Activated T-cell treated with anti-CD3 and anti-CD28 coated beads, Interleukin-2, amount 50 U/mL, for 24 hours (primary cell): ENCODE measurements around the gene PRKCZ.

Source experiments
- DNase-seq: peaks from one replicate; pipeline ENCODE4 v3.0.0-alpha.2; 2020
- H3K27ac Mint-ChIP-seq: 2 replicates; pipeline ENCODE4 v1.8.0; 2020; ENCODE audit warnings: mild to moderate bottlenecking, mixed read lengths
- H3K27me3 Mint-ChIP-seq: 2 replicates; pipeline ENCODE4 v1.8.0; 2020; ENCODE audit warnings: mixed read lengths
- H3K36me3 Mint-ChIP-seq: 2 replicates; pipeline ENCODE4 v1.8.0; 2020; ENCODE audit warnings: low read depth, mixed read lengths
- H3K4me1 Mint-ChIP-seq: 2 replicates; pipeline ENCODE4 v1.8.0; 2020; ENCODE audit warnings: low read depth, mixed read lengths
- H3K4me3 Mint-ChIP-seq: 2 replicates; pipeline ENCODE4 v1.8.0; 2020; ENCODE audit warnings: mild to moderate bottlenecking, moderate library complexity, mixed read lengths
- H3K9me3 Mint-ChIP-seq: 2 replicates; pipeline ENCODE4 v1.8.0; 2020; ENCODE audit warnings: mixed read lengths

The PRKCZ gene

DNA sequence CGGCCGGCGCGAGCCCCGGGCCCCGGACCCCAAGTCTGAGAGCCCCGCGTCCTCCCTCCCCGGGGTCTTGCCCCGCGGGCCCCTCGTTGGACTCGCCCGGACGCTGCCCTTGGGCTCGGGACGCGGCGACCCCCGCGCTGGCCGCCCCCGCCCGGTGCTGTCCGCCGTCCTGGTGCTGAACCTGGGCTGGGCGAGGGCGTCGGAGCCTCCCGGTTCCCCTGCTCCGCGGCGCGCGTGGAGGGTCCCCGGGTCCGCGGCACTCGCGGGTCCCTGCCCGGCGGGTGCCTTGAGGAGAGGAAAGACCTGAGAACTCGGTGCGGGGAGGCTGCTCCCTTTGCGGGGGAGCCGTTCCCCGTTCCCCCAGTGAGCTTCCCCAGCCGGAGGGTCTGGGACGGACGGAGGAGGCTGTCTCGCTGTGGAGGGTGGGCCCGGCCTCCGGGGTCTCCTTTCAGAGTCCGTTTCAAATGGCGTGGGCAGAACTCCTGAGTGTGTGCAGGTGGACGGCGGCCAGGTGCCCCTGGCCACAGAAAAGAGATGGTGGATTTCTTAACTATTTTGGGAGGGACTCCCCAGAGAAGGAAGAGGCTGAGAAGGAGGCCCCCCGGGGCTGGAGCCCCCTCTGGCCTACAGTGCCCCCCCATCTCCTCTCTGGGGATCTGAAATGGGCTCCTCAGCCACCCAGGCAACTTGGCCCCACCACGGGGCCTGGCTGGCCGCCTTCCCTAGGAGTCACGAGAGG, 30.5 kb upstream of the PRKCZ start:
- Mint-ChIP-seq H3K27me3 (peaks cover 83% of the 10 kb centered on the region), H3K4me3 (no peak overlapping the region), H3K27ac (no peak overlapping the region)

DNA sequence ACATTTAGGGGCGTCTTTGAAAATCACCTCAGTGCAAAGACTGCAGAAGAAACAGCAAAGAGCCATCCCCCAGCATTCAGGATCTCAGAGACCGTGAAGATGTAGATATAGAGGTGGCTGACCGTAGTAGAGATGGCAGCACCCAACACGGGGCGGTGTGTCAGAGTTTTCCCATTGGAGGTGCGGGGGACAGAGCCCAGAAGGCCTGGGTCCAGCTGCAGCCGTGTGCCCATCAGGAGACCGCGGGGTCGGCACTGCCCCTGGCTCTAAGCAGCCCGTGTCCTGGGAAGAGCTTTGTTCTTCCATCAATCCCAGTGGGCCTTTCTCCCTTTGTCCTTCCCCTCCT, 29.9 kb upstream of the PRKCZ start:
- Mint-ChIP-seq H3K4me3 (no peak overlapping the region), H3K36me3 (no peaks in the 10 kb centered on the region), H3K4me1 (peaks cover 3% of the 10 kb centered on the region), H3K9me3 (no peaks in the 10 kb centered on the region), H3K27me3 (peaks cover 78% of the 10 kb centered on the region), H3K27ac (no peak overlapping the region)
- no peak for DNase-seq

More for the DNA sequence above, 30.5 kb upstream of the PRKCZ start:
- no peaks in the 10 kb centered on the region for H3K9me3 Mint-ChIP-seq
- no peaks in the 10 kb centered on the region for H3K36me3 Mint-ChIP-seq
- peaks cover 3% of the 10 kb centered on the region for H3K4me1 Mint-ChIP-seq
- no peak for DNase-seq

DNA sequence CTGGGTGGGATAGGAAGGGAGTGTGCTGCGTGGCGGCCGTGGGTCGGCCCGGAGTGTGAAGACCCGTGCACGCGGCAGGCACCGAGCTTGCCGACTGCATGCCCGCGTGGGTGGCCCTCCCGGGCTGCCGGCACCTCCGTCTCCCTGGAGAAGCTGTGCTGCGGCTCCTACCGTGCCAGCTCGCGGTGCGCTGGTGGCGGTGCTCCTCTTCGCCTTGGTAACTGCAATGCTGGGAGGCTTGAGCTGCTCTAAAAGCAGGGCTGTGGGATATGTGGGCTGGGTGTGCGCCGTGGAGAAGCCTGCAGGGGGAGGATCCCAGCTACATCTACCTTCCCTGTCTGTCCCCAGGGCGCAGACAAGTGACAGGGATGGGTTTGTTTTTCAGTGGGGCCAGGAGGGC, 28.7 kb upstream of the PRKCZ start:
- Mint-ChIP-seq H3K36me3 (no peaks in the 10 kb centered on the region), H3K27ac (no peak overlapping the region), H3K27me3 (peaks cover 67% of the 10 kb centered on the region), H3K9me3 (no peaks in the 10 kb centered on the region), H3K4me1 (peaks cover 5% of the 10 kb centered on the region), H3K4me3 (no peak overlapping the region)
- DNase-seq, result no peak

DNA sequence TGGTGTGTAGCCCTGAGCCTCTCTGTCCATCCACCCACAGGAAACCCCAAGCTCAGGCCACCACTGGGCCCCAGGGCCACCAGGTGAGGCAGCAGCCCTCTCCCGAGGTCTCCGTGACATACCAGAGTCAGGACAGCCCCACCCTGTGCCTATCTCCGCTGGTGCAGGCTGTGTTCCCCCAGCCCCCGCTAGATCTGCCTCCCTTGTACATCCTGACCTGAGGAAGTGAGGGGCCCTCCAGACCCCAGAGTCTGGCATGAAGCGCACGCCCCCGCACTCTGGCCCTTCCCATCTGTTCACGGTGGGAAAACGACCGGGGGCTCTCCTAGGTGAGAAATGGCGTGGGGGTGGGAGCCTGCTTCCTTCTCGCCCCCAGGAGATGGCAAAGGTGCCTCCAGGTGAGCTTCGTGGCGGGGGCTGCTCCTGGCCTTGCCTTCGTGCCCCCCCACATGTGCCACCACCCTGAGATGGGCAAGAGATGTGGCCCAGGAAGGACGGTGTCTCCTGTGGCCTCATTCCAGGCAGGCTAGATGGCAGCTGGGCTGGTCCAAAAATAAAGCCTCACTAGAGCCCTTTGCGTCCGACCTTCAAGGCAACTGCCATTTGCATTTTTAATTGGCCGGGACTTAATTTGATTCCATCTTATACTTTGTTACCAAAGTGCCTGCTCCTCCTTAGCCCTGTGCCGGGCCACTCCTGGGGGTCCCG, 28.0 kb upstream of the PRKCZ start:
- H3K27ac Mint-ChIP-seq, result no peak overlapping the region
- H3K27me3 Mint-ChIP-seq, result peaks cover 60% of the 10 kb centered on the region
- no peaks in the 10 kb centered on the region for H3K36me3 Mint-ChIP-seq
- no peak for DNase-seq
- H3K9me3 Mint-ChIP-seq, result no peaks in the 10 kb centered on the region
- H3K4me1 Mint-ChIP-seq, result peaks cover 5% of the 10 kb centered on the region
- H3K4me3 Mint-ChIP-seq, result no peak overlapping the region

DNA sequence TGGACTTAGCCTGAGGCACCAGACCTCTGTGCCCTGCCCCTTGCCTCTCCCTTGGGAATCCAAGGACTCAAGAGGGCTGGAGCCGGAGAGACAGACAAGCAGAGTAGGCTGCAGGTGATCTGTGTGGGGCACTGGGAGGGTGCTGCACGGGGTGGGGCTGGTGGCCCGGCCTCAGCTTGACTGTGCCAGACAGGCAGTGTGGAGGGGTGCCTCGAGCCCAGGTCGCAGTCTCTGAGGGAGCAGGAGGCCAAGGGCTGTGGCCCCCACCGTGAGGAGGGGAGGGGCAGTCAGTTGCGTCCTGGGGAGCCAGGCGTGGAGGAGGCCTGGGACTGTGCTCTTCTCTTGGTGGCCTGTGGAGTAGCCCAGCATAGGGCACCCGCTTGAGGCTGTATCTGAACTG, 27.0 kb upstream of the PRKCZ start:
- Mint-ChIP-seq H3K27me3 (peaks cover 51% of the 10 kb centered on the region), H3K9me3 (no peaks in the 10 kb centered on the region), H3K27ac (no peak overlapping the region), H3K4me3 (no peak overlapping the region), H3K36me3 (no peaks in the 10 kb centered on the region), H3K4me1 (peaks cover 5% of the 10 kb centered on the region)
- no peak for DNase-seq

DNA sequence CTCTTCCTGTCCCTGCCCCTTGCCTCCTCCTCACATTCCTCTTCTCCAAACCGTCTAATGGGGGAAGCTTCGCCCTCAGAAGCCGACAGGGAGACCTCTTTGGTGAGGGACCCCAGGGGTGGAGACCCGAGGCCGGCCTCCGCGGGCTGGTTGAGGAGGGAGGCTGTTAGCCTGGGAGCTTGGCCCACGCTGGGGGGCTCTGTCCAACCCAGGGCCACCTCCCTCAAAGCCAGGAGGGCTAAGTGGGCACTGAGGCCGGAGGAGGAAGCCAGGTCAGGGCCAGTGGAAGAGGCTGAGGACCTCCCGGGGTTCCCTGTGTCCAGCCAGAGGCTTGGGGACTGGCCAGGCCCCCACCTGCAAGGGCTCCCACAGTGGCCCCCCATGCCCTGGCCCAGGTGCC, 25.8 kb upstream of the PRKCZ start:
- peaks cover 45% of the 10 kb centered on the region for H3K27me3 Mint-ChIP-seq
- H3K9me3 Mint-ChIP-seq, result no peaks in the 10 kb centered on the region
- H3K36me3 Mint-ChIP-seq, result no peaks in the 10 kb centered on the region
- no peak overlapping the region for H3K27ac Mint-ChIP-seq
- peaks cover 2% of the 10 kb centered on the region for H3K4me1 Mint-ChIP-seq
- no peak for DNase-seq
- no peak overlapping the region for H3K4me3 Mint-ChIP-seq

DNA sequence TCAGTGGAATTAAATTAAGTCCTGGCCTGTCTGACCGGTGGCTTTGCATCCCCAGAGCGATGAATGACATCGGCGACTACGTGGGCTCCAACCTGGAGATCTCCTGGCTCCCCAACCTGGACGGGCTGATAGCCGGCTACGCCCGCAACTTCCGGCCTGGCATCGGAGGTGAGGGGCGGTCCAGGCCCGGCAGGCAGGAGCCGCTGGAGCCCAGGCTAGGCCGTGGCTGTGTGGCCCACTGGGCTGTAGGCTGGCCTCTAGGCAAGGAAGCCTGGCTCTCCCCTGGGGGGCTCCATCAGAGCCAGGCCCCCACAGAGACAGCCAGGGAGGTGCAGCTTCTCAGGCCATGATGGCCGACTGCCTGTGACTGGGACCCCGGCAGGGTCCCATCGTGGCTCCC, 25.3 kb upstream of the PRKCZ start:
- no peak overlapping the region for H3K4me3 Mint-ChIP-seq
- no peak for DNase-seq
- no peaks in the 10 kb centered on the region for H3K9me3 Mint-ChIP-seq
- H3K27ac Mint-ChIP-seq, result no peak overlapping the region
- no peaks in the 10 kb centered on the region for H3K36me3 Mint-ChIP-seq
- peaks cover 44% of the 10 kb centered on the region for H3K27me3 Mint-ChIP-seq
- peaks cover 2% of the 10 kb centered on the region for H3K4me1 Mint-ChIP-seq

DNA sequence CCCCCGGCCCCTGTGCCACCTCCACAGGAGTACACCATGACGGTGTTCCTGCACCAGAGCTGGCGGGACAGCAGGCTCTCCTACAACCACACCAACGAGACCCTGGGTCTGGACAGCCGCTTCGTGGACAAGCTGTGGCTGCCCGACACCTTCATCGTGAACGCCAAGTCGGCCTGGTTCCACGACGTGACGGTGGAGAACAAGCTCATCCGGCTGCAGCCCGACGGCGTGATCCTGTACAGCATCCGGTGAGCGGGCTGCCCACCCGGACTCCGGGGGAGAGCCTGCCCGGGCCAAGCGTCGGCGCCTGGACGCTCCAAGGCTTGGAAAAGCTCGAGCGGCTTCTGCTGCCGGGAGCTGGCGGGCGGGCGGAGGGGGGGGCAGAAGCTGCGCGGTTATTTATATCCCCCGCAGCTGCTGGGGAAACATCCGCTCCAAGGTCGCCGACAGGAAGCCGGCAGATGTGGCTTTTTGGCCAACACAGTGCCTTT, 24.7 kb upstream of the PRKCZ start:
- H3K9me3 Mint-ChIP-seq, result no peaks in the 10 kb centered on the region
- no peaks in the 10 kb centered on the region for H3K36me3 Mint-ChIP-seq
- no peak for DNase-seq
- no peak overlapping the region for H3K27ac Mint-ChIP-seq
- no peak overlapping the region for H3K4me3 Mint-ChIP-seq
- peaks cover 2% of the 10 kb centered on the region for H3K4me1 Mint-ChIP-seq
- peaks cover 37% of the 10 kb centered on the region for H3K27me3 Mint-ChIP-seq

DNA sequence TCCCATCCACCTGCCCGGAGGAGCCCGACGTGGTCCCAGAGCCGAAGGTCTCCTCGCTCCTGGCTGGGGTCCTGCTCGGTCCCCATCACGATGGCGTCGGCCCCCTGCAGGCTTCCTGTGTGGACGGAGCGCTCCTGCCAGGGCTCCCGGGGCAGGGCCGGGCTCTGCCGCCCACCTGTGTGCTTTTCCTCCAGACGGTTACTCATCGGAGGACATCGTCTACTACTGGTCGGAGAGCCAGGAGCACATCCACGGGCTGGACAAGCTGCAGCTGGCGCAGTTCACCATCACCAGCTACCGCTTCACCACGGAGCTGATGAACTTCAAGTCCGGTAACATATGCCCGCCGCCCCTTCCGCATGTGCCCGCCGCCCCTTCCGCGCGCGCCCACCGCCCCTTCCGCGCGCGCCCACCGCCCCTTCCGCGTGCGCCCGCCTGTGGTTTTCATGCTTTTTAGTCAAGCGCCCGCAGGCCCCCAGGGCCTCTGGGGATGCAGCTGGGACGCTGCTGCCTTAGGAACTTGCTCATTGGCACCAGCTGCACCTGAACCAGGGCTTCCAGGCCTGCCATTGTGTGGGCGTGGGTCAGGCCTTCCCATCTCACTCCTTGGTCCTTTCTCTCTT, 22.1 kb upstream of the PRKCZ start:
- peaks cover 12% of the 10 kb centered on the region for H3K27me3 Mint-ChIP-seq
- H3K36me3 Mint-ChIP-seq, result no peaks in the 10 kb centered on the region
- H3K4me3 Mint-ChIP-seq, result no peak overlapping the region
- DNase-seq, result no peak
- H3K4me1 Mint-ChIP-seq, result peaks cover 2% of the 10 kb centered on the region
- no peaks in the 10 kb centered on the region for H3K9me3 Mint-ChIP-seq
- H3K27ac Mint-ChIP-seq, result no peak overlapping the region

DNA sequence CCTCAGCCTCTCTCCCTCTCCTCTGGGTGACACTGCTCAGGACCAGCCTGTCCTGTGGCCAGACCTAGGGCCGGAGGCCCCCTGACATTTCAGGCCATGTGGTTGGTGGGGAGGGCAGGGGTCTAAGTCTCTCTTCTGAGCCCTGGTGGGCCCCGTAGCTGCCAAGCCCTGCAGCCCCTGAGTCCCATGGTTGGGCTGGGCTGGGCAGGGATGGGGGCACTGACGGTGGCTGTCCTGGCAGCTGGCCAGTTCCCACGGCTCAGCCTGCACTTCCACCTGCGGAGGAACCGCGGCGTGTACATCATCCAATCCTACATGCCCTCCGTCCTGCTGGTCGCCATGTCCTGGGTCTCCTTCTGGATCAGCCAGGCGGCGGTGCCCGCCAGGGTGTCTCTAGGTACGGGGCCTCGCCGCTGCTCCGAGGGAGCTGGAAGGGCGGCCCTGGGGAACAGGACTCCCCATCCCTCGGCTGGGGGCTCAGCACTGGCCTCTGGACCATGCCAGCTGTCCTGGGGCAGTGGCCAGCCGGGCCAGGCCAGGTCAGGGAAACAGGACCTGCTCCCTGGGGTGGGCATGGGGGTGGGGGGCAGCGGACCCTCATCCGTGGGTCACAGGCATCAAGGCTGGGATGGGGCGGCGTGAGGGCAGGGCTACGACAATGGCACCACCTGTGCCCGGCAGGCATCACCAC, 21.2 kb upstream of the PRKCZ start:
- no peak overlapping the region for H3K4me3 Mint-ChIP-seq
- DNase-seq, result no peak
- H3K36me3 Mint-ChIP-seq, result no peaks in the 10 kb centered on the region
- H3K9me3 Mint-ChIP-seq, result no peaks in the 10 kb centered on the region
- H3K27ac Mint-ChIP-seq, result no peak overlapping the region
- peaks cover 3% of the 10 kb centered on the region for H3K27me3 Mint-ChIP-seq
- H3K4me1 Mint-ChIP-seq, result peaks cover 2% of the 10 kb centered on the region

DNA sequence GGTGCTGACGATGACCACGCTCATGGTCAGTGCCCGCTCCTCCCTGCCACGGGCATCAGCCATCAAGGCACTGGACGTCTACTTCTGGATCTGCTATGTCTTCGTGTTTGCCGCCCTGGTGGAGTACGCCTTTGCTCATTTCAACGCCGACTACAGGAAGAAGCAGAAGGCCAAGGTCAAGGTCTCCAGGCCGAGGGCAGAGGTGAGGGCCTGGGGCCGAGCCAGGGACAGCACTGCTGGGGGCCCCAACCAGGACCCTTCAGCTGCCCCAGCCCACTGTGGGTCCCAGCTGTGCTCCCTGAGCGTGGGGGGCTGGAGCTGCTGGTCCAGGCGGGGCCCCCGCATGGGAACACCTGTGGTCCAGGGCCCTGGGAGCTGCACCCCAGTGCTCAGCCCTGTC, 20.6 kb upstream of the PRKCZ start:
- H3K4me3 Mint-ChIP-seq, result no peak overlapping the region
- no peaks in the 10 kb centered on the region for H3K27me3 Mint-ChIP-seq

DNA sequence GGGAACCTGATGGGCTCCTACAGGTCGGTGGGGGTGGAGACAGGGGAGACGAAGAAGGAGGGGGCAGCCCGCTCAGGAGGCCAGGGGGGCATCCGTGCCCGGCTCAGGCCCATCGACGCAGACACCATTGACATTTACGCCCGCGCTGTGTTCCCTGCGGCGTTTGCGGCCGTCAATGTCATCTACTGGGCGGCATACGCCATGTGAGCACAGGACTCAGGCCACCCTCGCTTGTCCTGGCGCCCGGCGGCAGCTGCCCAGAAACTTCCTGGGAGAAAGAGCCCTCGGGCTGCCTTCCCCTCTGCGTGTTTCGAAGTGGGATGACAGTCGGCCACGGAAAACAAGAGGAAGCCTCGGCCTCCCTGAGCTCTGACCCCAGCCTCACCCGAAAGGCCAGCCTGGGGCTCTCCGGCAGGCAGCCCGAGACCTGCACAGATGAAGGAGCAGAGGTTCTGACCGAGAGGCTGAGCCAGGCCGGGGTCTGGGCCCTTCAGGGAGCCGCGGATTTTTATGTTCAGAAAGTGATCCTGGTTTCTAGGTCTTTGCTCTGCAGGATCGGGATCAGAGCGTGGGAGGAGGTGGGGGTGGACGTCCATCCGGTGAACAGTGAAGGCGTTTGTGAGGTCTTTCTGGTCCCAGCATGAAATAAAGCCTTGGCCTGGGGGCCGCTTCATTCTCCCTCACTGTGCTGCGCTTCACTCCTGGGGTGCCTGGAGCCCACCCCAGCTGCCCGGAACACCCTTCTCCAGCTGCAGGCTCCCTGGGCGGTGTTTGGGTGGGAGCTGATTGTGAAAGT, 19.9 kb upstream of the PRKCZ start:
- no peaks in the 10 kb centered on the region for H3K36me3 Mint-ChIP-seq
- DNase-seq, result no peak
- H3K27me3 Mint-ChIP-seq, result no peaks in the 10 kb centered on the region
- H3K4me3 Mint-ChIP-seq, result no peak overlapping the region
- H3K4me1 Mint-ChIP-seq, result peaks cover 2% of the 10 kb centered on the region
- no peaks in the 10 kb centered on the region for H3K9me3 Mint-ChIP-seq
- H3K27ac Mint-ChIP-seq, result no peak overlapping the region

More for the DNA sequence above, 20.6 kb upstream of the PRKCZ start:
- no peaks in the 10 kb centered on the region for H3K9me3 Mint-ChIP-seq
- H3K4me1 Mint-ChIP-seq, result peaks cover 2% of the 10 kb centered on the region
- H3K27ac Mint-ChIP-seq, result no peak overlapping the region
- DNase-seq, result no peak
- H3K36me3 Mint-ChIP-seq, result no peaks in the 10 kb centered on the region

DNA sequence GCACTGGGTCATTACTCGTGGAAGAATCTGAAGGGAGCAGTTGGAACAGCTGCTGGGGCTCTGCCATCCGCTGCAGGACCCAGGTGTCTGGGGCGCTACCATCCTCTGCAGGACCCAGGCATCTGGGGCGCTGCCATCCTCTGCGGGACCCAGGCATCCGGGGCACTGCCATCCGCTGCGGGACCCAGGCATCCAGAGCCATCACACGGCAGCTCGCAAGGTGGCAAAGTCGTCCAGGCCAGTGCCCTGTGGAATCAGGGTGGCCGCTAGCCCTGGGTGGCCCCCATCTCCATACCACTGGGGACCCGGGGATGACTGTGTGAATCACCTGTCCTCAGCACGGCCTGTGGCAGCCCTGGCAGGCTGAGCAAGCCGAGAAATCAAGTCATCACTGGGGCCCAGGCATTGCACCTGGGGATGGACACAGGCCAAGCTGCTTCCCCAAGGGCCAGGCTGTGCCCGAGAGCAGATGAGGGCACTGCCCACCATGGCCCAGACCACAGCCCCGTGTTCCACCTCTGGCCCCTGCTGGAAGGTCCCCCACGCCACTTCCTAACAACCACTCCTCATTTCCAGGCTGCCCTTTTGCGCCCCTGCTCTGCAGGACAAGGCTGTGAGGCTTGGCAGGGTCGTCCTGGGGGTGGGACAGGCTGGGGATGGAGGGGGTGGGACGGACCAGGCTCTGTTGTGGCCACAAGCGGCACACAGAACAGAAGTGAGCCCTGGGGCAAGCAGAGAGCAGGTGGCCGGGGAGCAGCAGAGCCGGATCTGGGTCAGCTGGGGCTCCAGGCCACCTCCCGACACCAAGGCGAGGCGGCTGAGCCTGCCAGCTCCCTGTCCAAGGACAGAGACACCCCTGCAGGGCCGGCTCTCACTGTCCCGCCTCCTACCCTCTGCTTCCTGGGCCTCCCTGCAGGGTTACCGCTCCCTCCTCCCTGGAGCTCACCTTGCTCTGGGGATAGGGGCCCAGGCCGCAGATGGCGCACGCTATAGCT, 18.4 kb upstream of the PRKCZ start:
- Mint-ChIP-seq H3K36me3 (no peaks in the 10 kb centered on the region), H3K9me3 (no peaks in the 10 kb centered on the region), H3K4me1 (no peaks in the 10 kb centered on the region), H3K27ac (no peak overlapping the region), H3K4me3 (no peak overlapping the region), H3K27me3 (no peaks in the 10 kb centered on the region)
- DNase-seq, result no peak
